Measurements from ENCODE around the gene KCNC1.

KCNC1 gene

DNA sequence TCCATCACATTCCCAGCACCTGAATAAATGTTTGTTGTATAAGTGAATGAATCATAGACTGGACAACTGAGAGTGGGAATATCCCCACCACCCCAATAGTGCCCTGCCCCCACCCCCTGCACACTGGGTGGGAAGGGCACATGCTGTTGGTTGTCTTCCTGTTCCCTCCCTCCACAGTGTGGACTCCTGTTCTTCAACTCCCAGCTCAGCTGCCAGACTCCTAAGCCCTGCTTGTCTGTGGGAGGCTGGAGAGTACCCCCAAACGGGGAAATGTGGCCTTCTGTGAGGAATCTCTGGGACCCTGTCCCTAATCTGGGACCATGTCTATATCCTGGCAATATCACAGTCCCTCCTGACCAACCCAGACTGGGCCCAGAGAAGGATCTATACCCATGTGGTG, 20.7 kb upstream of the KCNC1 start:
- no peak for DNase-seq (ENCODE audit: low read depth)
- no peak overlapping the region for H3K4me3 ChIP-seq (ENCODE audit: control insufficient read depth, low read depth, low read length)
- TF ChIP-seq, protein P1, sequence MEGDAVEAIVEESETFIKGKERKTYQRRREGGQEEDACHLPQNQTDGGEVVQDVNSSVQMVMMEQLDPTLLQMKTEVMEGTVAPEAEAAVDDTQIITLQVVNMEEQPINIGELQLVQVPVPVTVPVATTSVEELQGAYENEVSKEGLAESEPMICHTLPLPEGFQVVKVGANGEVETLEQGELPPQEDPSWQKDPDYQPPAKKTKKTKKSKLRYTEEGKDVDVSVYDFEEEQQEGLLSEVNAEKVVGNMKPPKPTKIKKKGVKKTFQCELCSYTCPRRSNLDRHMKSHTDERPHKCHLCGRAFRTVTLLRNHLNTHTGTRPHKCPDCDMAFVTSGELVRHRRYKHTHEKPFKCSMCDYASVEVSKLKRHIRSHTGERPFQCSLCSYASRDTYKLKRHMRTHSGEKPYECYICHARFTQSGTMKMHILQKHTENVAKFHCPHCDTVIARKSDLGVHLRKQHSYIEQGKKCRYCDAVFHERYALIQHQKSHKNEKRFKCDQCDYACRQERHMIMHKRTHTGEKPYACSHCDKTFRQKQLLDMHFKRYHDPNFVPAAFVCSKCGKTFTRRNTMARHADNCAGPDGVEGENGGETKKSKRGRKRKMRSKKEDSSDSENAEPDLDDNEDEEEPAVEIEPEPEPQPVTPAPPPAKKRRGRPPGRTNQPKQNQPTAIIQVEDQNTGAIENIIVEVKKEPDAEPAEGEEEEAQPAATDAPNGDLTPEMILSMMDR (IDR thresholded peaks at IDR 0.05; ENCODE audit: control insufficient read depth, insufficient read depth, low read depth, low read length, missing control alignments): no peak

DNA sequence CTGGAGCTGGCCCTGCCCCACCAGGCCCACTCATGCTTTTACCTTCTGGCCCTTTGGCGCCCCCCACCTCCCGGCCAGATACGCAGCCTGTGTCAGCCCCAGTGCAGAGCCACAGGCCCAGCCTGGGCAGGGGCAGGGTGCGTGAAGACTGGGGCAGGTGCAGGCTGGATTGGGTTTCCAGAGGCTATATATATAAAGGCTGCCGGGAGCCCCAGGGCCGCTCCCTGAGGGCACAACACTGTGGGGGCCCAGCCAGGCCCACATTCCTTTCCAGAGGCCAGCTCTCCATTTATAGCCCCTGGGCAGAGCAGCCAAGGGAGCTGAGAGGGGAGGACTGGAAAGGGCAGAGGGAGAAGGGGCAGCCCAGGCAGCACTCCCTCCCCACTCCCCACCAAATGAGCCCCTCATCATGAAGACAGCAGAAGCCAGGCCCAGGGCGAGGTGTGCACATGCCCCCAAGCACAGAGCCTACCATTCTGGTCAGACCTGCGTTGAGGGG, 20.2 kb upstream of the KCNC1 start:
- H3K4me3 ChIP-seq (ENCODE audit: control insufficient read depth, low read depth, low read length): no peak overlapping the region
- no peak for DNase-seq (ENCODE audit: low read depth)
- TF ChIP-seq, protein P1 (IDR thresholded peaks at IDR 0.05; ENCODE audit: control insufficient read depth, insufficient read depth, low read depth, low read length, missing control alignments): no peak

DNA sequence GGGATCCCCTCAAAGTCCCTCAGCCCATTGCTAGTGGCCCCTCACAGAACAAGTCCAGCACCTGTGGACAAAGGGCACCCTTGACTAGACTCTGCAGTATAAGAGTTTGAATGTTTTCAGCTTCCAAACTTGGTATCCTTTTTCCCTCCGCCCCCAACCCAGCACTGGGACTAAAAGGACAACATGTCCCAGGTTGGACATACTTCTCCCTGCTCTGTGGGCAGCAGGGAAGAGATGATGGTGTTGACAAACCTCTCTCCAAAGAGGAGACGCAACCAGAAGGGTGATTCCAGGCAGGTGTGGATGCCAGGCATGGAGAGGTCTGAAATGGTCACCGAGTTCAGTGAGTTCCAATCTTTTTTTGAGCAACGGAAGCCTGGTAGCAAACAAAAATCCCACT, 19.7 kb upstream of the KCNC1 start:
- no peak overlapping the region for H3K4me3 ChIP-seq (ENCODE audit: control insufficient read depth, low read depth, low read length)
- no peak for DNase-seq (ENCODE audit: low read depth)
- TF ChIP-seq, protein P1 (IDR thresholded peaks at IDR 0.05; ENCODE audit: control insufficient read depth, insufficient read depth, low read depth, low read length, missing control alignments): no peak

DNA sequence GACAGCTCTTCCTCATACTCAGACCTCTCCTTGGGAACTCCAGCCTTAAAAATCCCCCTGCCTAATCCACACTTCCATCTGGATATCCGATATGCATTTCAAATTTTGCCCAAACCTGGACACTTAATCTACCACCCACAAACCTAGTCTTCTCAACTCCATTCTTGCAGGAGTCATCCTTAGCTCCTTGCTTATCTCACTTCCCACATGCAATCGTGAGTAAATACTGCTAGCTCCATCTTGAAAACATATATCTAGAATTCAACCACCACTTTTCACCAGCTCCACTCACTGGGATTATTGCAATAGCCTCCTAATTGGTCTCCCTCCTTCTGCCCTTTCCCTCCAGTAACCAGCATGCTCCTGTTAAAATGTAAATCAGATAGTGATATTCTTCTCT, 17.8 kb upstream of the KCNC1 start:
- no peak overlapping the region for H3K4me3 ChIP-seq (ENCODE audit: control insufficient read depth, low read depth, low read length)
- TF ChIP-seq, protein P1 (IDR thresholded peaks at IDR 0.05; ENCODE audit: control insufficient read depth, insufficient read depth, low read depth, low read length, missing control alignments): no peak
- no peak for DNase-seq (ENCODE audit: low read depth)

DNA sequence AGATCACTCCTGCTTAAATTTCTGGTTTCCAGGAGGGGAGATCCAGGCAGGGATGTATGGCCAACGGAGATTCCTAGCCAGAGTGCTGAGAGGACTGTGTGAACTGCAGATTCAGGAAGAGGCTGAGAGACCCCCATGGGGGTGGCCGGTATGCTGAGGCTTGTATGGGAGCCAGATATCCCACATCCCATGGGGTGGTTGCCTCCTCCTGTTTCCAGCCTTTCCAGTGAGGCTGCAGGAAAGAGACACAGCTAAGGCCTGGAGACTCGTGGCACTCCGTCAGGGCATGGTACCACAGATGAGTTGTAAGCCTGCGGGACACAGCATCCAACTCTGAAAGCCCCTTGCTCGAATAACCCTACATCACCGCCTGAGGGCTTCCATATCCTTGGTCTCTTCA, 16.6 kb upstream of the KCNC1 start:
- TF ChIP-seq, protein P1 (IDR thresholded peaks at IDR 0.05; ENCODE audit: control insufficient read depth, insufficient read depth, low read depth, low read length, missing control alignments): no peak
- H3K4me3 ChIP-seq (ENCODE audit: control insufficient read depth, low read depth, low read length): no peak overlapping the region
- DNase-seq (ENCODE audit: low read depth): no peak

DNA sequence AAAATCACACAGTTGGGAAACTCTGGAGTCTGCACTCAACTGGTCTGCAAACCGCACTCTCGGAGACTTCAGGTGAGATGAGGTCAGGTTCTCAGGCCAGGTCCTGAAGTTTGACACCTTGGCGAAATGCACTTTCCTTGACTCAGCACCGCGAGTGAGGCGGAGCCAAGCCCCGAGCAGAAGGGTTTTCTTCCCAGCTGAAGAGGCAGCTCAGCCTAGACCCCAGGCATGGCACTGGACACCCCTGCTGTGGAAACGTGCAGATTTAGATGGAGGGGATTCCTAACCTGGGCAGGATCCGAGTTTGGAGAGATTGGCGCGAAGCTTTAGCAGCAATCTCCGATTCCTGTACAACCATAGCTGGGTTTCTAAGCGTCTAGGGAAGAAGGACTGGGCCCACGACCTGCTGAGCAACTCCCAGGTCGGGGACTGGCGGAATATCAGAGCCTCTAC, 16.0 kb upstream of the KCNC1 start:
- TF ChIP-seq, protein P1 (IDR thresholded peaks at IDR 0.05; ENCODE audit: control insufficient read depth, insufficient read depth, low read depth, low read length, missing control alignments): no peak
- no peak for DNase-seq (ENCODE audit: low read depth)
- no peak overlapping the region for H3K4me3 ChIP-seq (ENCODE audit: control insufficient read depth, low read depth, low read length)

Data from AG09309 (cell line).